ENCODE measurements around the gene ZNF467. TPM values are rescaled to one million over a fixed set of nuclear protein-coding genes. Genes with fewer than 3 reads are reported as not detected.
A peak's percentile ranks its signal among the peaks of the same experiment; 100 is the strongest.

The ZNF467 gene, protein sequence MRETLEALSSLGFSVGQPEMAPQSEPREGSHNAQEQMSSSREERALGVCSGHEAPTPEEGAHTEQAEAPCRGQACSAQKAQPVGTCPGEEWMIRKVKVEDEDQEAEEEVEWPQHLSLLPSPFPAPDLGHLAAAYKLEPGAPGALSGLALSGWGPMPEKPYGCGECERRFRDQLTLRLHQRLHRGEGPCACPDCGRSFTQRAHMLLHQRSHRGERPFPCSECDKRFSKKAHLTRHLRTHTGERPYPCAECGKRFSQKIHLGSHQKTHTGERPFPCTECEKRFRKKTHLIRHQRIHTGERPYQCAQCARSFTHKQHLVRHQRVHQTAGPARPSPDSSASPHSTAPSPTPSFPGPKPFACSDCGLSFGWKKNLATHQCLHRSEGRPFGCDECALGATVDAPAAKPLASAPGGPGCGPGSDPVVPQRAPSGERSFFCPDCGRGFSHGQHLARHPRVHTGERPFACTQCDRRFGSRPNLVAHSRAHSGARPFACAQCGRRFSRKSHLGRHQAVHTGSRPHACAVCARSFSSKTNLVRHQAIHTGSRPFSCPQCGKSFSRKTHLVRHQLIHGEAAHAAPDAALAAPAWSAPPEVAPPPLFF
- 1 to 10 TPM; 2.6 to 2.9 TPM for polyA plus RNA-seq

DNA sequence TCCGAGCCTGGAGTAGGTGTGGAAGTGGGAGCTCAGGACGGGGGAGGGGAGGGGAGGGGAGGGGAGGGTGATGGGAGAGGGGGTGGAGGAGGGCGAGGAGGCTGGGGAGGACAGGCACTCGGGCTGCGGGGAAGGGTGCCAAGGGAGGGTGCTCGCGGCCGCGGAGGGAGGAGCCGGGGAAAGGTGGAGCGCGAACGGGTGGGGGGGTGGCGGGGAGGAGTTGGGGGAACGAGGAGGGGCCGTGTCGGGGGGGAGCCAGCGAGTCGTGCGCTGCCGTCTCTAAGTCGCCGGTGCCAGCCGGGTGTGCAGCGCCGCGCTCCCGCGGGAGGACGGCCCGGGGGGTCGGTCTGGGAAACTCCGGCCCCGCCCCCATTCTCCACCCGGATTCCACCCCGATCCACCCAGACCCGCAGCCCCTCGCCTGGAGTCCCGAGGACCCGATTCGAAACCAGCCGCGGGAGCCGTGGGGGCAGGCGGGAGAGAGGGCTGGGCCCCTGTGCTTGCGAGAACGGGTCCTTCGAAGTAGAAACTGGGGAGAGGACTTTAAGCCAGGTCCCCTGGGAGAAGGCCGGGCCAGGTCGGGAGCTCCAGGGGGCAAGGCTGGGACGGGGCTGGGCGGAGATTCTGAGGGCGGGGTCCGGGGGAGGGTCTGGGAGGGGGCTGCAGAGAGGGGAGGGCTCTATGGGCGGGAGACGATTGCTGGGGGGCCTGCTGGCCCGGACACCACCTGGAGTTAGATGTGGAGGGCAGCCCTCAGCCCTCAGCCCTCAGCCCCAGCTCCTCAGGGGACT lies at the start of gene ZNF467:
ZNF467 (minus strand) TSS at position 143 of the 791 bp plus-strand sequence. CDS start 2,556 bp downstream, outside the sequence.
- Histone ChIP-seq H3K4me1 (ENCODE audit: control insufficient read depth in 2 of 2, insufficient read depth in 2 of 2, low read length in 1 of 2) (peaks cover 3 to 12% of the 10 kb centered on the region in 2 donors), H3K4me3 (ENCODE audit: low read depth in 1 of 2, low read length in 2 of 2) (peak within 1 kb of the TSS; percentile 60 to 67), H3K9me3 (ENCODE audit: control insufficient read depth in 2 of 2, insufficient read depth in 1 of 2, low read depth in 1 of 2, low read length in 1 of 2) (no peaks in the 10 kb centered on the region), H3K36me3 (ENCODE audit: control insufficient read depth in 2 of 2, insufficient read depth in 2 of 2, low read length in 1 of 2) (peaks cover 2 to 3% of the 10 kb centered on the region in 2 donors), H3K27me3 (ENCODE audit: control insufficient read depth in 1 of 2, insufficient read depth in 2 of 2, low read length in 2 of 2) (no peaks in the 10 kb centered on the region), H3K27ac (ENCODE audit: low read depth in 2 of 2, low read length in 1 of 2) (peak within 1 kb of the TSS; percentile 58 to 61)
- 3 to 7% methylated on average over 20 to 57 of the region's 57 CpGs for WGBS, 2 donors

DNA sequence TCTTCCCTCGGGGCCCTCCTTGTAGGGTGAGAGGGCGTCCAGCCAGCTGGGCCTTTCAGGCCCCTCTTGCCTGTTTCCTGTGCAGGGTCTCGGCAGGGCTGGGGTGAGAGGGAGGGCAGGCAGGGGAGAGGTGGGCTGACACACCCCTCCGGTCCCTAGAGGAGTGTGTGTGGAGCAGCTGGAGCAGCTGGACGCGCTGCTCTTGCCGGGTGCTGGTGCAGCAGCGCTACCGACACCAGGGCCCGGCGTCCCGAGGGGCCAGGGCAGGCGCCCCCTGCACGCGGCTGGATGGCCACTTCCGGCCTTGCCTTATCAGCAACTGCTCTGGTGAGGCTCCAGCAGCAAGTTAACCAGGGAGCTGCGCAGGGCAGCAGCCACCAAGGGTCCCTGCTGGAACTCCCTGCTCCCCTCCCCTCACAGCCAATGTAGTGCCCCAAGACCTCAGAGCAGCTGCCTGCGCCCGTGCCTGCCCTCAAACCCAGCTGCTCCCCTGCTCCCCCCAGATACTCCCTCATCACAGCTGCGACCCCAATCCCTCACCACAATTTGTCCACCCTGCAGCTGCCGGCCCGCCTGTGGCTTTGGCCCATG lies 49.1 kb upstream of the ZNF467 start:
- H3K4me3 ChIP-seq (ENCODE audit: low read depth in 1 of 2, low read length in 2 of 2), result no peak overlapping the region
- H3K4me1 ChIP-seq (ENCODE audit: control insufficient read depth in 2 of 2, insufficient read depth in 2 of 2, low read length in 1 of 2), result peaks cover 0 to 19% of the 10 kb centered on the region in 2 donors
- 72 to 74% methylated on average over 22 of the region's 22 CpGs for WGBS, 2 donors
- no peaks in the 10 kb centered on the region for H3K36me3 ChIP-seq (ENCODE audit: control insufficient read depth in 2 of 2, insufficient read depth in 2 of 2, low read length in 1 of 2)
- no peaks in the 10 kb centered on the region for H3K9me3 ChIP-seq (ENCODE audit: control insufficient read depth in 2 of 2, insufficient read depth in 1 of 2, low read depth in 1 of 2, low read length in 1 of 2)
- no peaks in the 10 kb centered on the region for H3K27me3 ChIP-seq (ENCODE audit: control insufficient read depth in 1 of 2, insufficient read depth in 2 of 2, low read length in 2 of 2)
- no peak overlapping the region for H3K27ac ChIP-seq (ENCODE audit: low read depth in 2 of 2, low read length in 1 of 2)

DNA sequence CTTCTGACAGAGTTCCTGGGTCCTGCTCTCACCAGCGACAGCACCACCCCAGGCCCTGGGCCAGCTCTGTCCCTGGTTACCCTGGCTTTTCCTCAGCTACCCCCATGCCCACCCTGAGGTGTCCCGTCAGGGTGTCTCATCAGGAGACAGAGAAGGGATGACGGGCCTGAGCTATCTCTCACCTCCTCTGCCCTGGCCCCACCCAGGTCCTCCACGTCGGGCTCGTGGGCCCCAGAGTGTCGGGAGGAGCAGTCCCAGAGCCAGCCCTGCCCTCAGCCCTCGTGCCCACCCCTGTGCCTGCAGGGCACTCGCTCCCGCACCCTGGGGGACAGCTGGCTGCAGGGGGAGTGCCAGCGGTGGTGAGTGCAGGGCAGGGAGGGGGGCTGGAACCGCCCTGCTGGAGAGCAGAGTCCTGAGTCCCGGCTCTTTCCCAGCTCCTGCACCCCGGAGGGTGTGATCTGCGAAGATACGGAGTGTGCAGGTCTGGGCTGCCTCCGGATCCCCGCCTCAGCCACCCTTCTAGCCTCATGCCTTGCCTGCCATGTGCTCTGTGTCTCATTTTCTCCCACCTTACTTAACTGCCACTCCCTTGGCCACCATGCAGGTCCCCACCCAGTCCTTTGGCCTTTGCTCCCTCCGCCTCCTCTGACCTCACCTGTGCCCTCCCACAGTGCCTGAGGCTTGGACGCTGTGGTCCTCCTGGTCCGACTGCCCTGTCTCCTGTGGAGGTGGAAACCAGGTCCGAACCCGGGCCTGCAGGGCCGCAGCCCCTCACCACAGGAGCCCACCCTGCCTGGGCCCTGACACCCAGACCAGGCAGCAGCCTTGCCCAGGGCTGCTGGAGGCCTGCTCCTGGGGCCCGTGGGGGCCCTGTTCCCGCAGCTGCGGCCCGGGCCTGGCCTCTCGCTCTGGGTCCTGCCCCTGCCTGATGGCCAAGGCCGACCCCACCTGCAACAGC lies 48.1 kb upstream of the ZNF467 start:
- 67 to 68% methylated on average over 30 of the region's 30 CpGs for WGBS, 2 donors
- H3K9me3 ChIP-seq (ENCODE audit: control insufficient read depth in 2 of 2, insufficient read depth in 1 of 2, low read depth in 1 of 2, low read length in 1 of 2), result no peaks in the 10 kb centered on the region
- no peak overlapping the region for H3K27ac ChIP-seq (ENCODE audit: low read depth in 2 of 2, low read length in 1 of 2)
- H3K4me3 ChIP-seq (ENCODE audit: low read depth in 1 of 2, low read length in 2 of 2), result no peak overlapping the region
- H3K4me1 ChIP-seq (ENCODE audit: control insufficient read depth in 2 of 2, insufficient read depth in 2 of 2, low read length in 1 of 2), result peaks cover 0 to 15% of the 10 kb centered on the region in 2 donors
- no peaks in the 10 kb centered on the region for H3K27me3 ChIP-seq (ENCODE audit: control insufficient read depth in 1 of 2, insufficient read depth in 2 of 2, low read length in 2 of 2)
- H3K36me3 ChIP-seq (ENCODE audit: control insufficient read depth in 2 of 2, insufficient read depth in 2 of 2, low read length in 1 of 2), result no peaks in the 10 kb centered on the region

DNA sequence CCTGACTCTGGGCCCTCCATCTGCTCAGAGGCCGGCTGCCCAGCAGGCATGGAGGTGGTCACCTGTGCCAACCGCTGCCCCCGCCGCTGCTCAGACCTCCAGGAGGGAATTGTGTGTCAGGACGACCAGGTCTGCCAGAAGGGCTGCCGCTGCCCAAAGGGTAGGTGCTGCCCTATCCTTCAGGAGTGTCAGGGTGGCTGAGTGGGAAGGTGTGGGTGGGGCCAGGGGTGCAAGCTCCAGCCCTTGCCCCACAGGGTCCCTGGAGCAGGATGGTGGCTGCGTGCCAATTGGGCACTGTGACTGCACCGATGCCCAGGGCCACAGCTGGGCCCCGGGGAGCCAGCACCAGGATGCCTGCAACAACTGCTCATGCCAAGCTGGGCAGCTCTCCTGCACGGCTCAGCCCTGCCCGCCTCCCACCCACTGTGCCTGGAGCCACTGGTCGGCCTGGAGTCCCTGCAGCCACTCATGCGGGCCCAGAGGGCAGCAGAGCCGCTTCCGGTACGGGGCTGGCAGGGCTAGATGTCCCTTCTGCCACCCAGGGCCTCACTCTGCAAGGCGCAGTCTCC lies 47.3 kb upstream of the ZNF467 start:
- Histone ChIP-seq H3K4me1 (ENCODE audit: control insufficient read depth in 2 of 2, insufficient read depth in 2 of 2, low read length in 1 of 2) (peaks cover 0 to 10% of the 10 kb centered on the region in 2 donors), H3K27ac (ENCODE audit: low read depth in 2 of 2, low read length in 1 of 2) (no peak overlapping the region), H3K36me3 (ENCODE audit: control insufficient read depth in 2 of 2, insufficient read depth in 2 of 2, low read length in 1 of 2) (no peaks in the 10 kb centered on the region), H3K27me3 (ENCODE audit: control insufficient read depth in 1 of 2, insufficient read depth in 2 of 2, low read length in 2 of 2) (no peaks in the 10 kb centered on the region), H3K4me3 (ENCODE audit: low read depth in 1 of 2, low read length in 2 of 2) (no peak overlapping the region), H3K9me3 (ENCODE audit: control insufficient read depth in 2 of 2, insufficient read depth in 1 of 2, low read depth in 1 of 2, low read length in 1 of 2) (no peaks in the 10 kb centered on the region)
- 75 to 81% methylated on average over 17 of the region's 17 CpGs for WGBS, 2 donors

DNA sequence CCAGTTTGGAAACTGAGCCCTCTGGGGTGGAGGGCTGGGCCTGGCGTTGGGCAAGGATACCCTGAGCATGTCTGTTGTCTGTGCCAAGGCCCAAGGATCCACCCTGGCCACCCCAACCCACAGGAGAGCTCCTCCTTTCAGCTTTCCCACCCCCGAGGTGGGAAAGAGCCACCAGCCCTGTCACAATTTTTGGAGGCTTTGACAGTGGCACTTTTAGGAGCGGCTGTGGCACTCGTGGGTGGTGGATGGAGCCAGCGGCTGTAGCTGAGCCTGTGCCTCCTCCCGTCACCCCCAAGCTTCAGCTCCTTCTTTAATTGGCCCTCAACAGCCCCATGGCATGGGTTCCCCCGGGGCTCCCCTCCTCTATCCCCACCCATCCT lies 46.6 kb upstream of the ZNF467 start:
- Histone ChIP-seq H3K27ac (ENCODE audit: low read depth in 2 of 2, low read length in 1 of 2) (no peak overlapping the region), H3K9me3 (ENCODE audit: control insufficient read depth in 2 of 2, insufficient read depth in 1 of 2, low read depth in 1 of 2, low read length in 1 of 2) (no peaks in the 10 kb centered on the region), H3K4me3 (ENCODE audit: low read depth in 1 of 2, low read length in 2 of 2) (no peak overlapping the region), H3K4me1 (ENCODE audit: control insufficient read depth in 2 of 2, insufficient read depth in 2 of 2, low read length in 1 of 2) (peaks cover 0 to 6% of the 10 kb centered on the region in 2 donors), H3K36me3 (ENCODE audit: control insufficient read depth in 2 of 2, insufficient read depth in 2 of 2, low read length in 1 of 2) (no peaks in the 10 kb centered on the region), H3K27me3 (ENCODE audit: control insufficient read depth in 1 of 2, insufficient read depth in 2 of 2, low read length in 2 of 2) (no peaks in the 10 kb centered on the region)
- 78 to 83% methylated on average over 7 of the region's 7 CpGs for WGBS, 2 donors

DNA sequence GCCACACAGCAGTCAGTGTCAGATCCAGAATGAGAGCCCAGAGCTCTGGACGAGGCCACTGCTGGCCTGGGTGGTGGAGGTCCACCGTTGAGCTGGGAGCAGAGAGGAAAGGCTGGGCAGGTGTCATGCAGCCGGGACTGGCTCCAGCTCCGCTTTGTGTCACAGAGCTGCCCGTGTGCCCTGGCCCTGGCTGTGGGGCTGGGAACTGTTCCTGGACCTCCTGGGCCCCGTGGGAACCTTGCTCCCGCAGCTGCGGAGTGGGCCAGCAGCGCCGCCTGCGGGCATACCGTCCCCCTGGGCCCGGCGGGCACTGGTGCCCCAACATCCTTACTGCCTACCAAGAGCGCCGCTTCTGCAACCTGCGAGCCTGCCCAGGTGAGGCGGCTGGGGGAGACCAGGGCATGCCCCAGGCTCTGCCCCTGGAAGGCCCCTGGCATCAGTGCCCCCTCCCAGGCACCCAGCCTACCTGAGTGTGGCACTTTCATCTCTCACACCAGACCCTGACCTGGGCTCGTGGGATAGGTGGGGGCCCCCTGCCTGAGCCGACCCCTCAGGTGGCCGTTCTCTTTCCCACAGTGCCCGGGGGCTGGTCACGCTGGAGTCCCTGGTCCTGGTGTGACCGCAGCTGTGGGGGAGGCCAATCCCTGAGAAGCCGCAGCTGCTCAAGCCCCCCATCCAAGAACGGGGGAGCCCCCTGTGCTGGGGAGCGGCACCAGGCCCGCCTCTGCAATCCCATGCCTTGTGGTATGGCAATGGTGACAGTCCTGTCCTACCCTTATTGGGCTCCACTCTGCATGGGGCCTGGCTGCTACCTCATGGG lies 46.0 kb upstream of the ZNF467 start:
- H3K4me3 ChIP-seq (ENCODE audit: low read depth in 1 of 2, low read length in 2 of 2), result no peak overlapping the region
- 87 to 88% methylated on average over 23 to 28 of the region's 28 CpGs for WGBS, 2 donors
- H3K9me3 ChIP-seq (ENCODE audit: control insufficient read depth in 2 of 2, insufficient read depth in 1 of 2, low read depth in 1 of 2, low read length in 1 of 2), result no peaks in the 10 kb centered on the region
- no peaks in the 10 kb centered on the region for H3K27me3 ChIP-seq (ENCODE audit: control insufficient read depth in 1 of 2, insufficient read depth in 2 of 2, low read length in 2 of 2)
- no peaks in the 10 kb centered on the region for H3K36me3 ChIP-seq (ENCODE audit: control insufficient read depth in 2 of 2, insufficient read depth in 2 of 2, low read length in 1 of 2)
- peaks cover 0 to 6% of the 10 kb centered on the region in 2 donors for H3K4me1 ChIP-seq (ENCODE audit: control insufficient read depth in 2 of 2, insufficient read depth in 2 of 2, low read length in 1 of 2)
- no peak overlapping the region for H3K27ac ChIP-seq (ENCODE audit: low read depth in 2 of 2, low read length in 1 of 2)

DNA sequence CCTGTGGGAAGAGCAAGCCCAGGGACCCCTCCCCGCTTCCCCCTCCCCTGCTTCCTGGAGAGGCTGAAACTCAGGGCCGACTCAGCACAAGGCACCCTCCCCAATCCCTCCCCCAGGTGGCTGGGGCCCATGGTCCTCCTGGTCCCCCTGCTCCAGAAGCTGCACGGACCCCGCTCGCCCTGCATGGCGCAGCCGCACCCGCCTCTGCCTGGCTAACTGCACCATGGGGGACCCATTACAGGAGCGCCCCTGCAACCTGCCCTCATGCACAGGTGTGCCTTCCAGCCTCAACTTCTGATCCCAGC lies 45.1 kb upstream of the ZNF467 start:
- Histone ChIP-seq H3K4me1 (ENCODE audit: control insufficient read depth in 2 of 2, insufficient read depth in 2 of 2, low read length in 1 of 2) (peaks cover 0 to 6% of the 10 kb centered on the region in 2 donors), H3K36me3 (ENCODE audit: control insufficient read depth in 2 of 2, insufficient read depth in 2 of 2, low read length in 1 of 2) (no peaks in the 10 kb centered on the region), H3K4me3 (ENCODE audit: low read depth in 1 of 2, low read length in 2 of 2) (no peak overlapping the region), H3K27me3 (ENCODE audit: control insufficient read depth in 1 of 2, insufficient read depth in 2 of 2, low read length in 2 of 2) (no peaks in the 10 kb centered on the region), H3K27ac (ENCODE audit: low read depth in 2 of 2, low read length in 1 of 2) (no peak overlapping the region), H3K9me3 (ENCODE audit: control insufficient read depth in 2 of 2, insufficient read depth in 1 of 2, low read depth in 1 of 2, low read length in 1 of 2) (no peaks in the 10 kb centered on the region)
- WGBS, 2 donors, result 72 to 85% methylated on average over 6 to 9 of the region's 9 CpGs

DNA sequence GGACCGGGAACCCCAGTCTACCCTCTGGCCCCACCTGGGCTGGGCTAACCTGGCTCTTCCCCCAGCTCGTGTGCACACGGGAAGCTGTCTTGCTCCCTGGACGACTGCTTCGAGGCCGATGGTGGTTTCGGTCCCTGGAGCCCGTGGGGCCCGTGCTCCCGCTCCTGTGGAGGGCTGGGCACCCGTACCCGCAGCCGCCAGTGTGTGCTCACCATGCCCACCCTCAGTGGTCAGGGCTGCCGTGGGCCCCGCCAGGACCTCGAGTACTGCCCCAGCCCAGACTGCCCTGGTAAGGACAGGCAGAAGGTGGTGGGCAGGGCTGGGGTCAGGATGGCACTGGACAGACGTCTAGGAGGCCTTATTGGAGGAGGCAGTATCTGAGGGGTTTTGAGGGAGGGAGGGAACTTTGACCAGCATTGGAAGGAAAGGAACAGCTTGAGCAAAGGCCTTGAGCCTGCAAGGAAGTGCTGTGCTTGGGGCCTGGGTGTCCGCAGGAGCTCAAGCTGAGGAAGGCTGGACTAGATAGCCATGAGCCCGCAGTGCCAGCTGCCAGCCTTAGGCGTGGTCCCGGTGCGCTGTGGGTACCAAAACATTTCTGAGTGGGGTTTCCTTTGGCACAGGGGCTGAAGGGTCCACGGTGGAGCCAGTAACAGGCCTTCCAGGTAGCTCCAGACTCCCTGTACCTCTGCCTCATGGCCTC lies 44.6 kb upstream of the ZNF467 start:
- WGBS, 2 donors, result 83 to 86% methylated on average over 23 of the region's 23 CpGs
- H3K9me3 ChIP-seq (ENCODE audit: control insufficient read depth in 2 of 2, insufficient read depth in 1 of 2, low read depth in 1 of 2, low read length in 1 of 2), result no peaks in the 10 kb centered on the region
- H3K27ac ChIP-seq (ENCODE audit: low read depth in 2 of 2, low read length in 1 of 2), result no peak overlapping the region
- H3K4me3 ChIP-seq (ENCODE audit: low read depth in 1 of 2, low read length in 2 of 2), result no peak overlapping the region
- no peaks in the 10 kb centered on the region for H3K27me3 ChIP-seq (ENCODE audit: control insufficient read depth in 1 of 2, insufficient read depth in 2 of 2, low read length in 2 of 2)
- peaks cover 0 to 6% of the 10 kb centered on the region in 2 donors for H3K4me1 ChIP-seq (ENCODE audit: control insufficient read depth in 2 of 2, insufficient read depth in 2 of 2, low read length in 1 of 2)
- no peaks in the 10 kb centered on the region for H3K36me3 ChIP-seq (ENCODE audit: control insufficient read depth in 2 of 2, insufficient read depth in 2 of 2, low read length in 1 of 2)

Data from esophagus (tissue), 2 donors.